Fibroblast of peridontal ligament (primary cell): ENCODE data around the gene SLMAP.
"Not testable (repeated sequence)": the region's sequence is repeated elsewhere in the genome, so short reads cannot be mapped to it uniquely, and the experiment has no call there.

Source experiments
- DNase-seq: peaks from one replicate; pipeline ENCODE4 v3.0.0-alpha.2; 2010; ENCODE audit errors: extremely low read depth

Gene SLMAP

DNA sequence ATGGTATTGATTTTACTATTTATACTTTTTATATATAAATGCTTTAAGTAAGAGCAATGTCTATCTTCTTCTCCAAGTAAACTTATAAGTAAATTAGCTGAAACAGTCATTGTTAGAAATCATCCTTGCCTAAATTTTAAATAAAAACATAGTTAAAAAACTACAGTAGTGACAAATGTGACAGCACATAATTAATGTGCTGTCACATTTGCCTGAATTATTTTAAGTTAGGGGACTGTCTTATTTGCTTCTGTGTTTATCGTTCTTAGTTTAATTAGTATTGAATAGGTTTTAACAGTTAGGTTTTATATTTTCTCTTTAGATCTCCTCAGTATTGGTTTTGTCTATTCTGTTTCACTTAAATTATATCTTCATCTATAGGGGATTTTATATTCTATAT is 36.1 kb downstream of the SLMAP start:
- DNase-seq: no peak

DNA sequence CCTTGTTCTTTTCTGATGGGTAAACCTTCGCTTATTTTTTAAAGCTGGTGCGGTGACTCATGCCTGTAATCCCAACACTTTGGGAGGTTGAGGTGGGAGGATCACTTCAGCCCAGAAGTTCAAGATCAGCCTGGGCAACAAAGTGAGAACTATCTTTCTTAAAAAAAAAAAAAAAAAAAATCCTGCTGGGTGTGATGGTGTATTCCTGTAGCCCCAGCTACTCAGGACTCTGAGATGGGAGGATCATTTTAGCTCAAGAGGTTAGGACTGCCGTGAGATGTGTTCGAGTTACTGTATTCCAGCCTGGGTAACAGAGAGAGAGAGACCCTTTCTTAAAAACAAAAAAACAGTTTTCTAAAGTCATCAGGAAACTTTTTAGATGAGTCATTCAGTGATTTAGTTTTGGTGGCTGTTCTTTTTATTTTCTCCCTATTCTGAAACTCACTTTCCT is 37.7 kb downstream of the SLMAP start:
- DNase-seq: peak; percentile 39

- DNase-seq: no peak
These were observed 38.4 kb downstream of the SLMAP start for GRCh38 chr3:57794501-57794900.

GRCh38 chr3:57794951-57795350 is 38.8 kb downstream of the SLMAP start:
- DNase-seq: no peak

DNA sequence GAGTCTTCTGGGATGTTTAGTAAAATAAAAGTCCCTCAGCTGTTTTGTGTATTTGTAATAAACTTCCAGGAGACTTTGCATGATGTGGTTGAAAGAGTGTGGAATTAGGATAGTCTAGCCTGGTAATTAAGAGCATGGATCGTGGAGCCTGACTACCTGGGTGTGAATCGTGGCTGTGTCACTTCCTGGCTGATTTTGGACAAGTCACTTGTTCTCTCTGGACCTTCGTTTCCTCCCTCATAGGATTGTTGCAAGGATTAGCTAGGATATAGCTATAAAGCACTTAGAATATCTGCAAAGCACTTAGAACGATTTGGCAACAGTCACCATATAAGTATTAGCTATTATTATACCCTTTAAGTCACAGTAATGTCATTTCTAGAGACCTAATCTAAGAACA is 40.2 kb downstream of the SLMAP start:
- DNase-seq: no peak

GRCh38 chr3:57797701-57798487 is 41.8 kb downstream of the SLMAP start:
- no peak for DNase-seq

GRCh38 chr3:57803647-57804081 is 47.6 kb downstream of the SLMAP start:
- peak; percentile 96 for DNase-seq

DNA sequence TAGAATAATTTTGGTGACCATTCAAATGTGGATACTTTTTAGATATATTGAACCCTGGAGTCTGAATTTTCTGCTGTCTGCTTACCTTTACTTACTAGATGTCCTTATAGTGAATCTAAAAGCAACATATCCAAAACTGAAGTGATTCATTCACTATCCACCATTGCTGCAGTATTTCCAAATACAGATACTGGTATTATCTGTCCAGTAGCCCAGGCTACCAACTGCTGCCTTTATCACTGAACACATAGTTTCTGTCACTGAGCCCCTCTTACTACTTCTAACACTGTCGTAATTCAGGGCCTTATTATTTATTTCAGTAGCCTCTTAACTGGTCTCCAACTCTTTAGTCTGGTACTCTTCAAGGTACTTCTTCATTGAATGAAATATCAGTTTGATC is 49.2 kb downstream of the SLMAP start:
- no peak for DNase-seq

DNA sequence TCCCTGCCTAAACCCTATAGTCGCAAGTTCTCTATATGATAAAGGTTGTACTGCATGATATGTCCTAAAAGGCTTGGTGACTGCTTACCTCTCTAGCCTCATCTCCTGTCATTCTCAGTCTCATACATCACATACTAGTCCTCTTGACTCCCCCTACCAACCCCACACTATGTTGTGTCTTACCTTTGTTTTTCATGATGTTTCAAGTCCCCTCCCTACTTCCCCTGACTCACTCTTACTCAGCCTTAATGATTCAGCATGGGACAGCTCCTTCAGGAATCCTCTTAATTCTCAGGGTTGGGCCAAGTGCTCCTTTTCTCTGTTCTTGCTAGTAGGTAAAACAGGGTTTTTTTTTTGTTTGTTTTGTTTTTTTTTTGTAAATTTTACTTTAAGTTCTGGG is 49.6 kb downstream of the SLMAP start:
- peak; percentile 62 for DNase-seq

DNA sequence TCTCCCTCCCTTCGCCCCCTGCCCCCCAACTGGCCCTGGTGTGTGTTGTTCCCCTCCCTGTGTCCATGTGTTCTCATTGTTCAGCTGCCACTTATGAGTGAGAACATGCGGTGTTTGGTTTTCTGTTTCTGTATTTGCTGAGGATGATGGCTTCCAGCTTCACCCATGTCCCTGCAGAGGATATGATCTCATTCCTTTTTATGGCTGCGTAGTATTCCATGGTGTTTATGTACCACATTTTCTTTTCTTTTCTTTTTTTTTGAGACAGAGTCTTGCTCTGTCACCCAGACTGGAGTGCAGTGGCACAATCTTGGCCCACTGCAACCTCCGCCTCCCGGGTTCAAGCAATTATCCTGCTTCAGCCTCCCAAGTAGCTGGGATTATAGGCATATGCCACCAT is 50.1 kb downstream of the SLMAP start:
- not testable (repeated sequence) for DNase-seq

DNA sequence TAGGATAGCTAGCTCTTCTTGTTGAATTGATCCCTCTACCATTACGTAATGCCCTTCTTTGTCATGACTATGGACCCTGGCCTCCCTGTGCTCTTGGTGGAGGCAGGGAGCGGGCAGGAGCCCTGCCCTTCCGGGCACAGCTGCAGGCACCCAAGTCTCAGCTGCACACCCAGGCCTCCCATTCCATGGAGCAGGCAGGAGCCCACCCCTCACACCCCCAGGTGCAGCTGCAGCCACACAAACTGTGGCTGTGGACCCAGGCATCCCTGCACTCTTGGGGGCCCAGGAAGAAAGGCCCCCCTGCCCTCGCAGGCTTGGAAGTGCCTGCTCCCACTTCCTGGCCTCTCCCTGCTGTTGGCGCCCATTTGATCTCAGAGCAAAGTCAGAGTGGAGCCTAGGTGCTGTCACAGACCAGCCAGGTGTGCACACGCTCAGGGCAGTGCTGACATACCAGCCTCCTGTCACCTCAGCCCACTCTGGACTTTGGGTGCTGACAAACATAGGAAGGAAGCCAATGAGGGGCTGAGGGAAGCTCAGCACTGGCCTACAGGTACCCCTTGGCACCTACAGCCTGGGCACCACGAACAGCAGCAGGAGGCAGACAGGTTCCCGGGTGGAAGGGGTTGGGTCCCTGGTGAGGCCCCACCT is 53.0 kb downstream of the SLMAP start:
- DNase-seq: no peak

DNA sequence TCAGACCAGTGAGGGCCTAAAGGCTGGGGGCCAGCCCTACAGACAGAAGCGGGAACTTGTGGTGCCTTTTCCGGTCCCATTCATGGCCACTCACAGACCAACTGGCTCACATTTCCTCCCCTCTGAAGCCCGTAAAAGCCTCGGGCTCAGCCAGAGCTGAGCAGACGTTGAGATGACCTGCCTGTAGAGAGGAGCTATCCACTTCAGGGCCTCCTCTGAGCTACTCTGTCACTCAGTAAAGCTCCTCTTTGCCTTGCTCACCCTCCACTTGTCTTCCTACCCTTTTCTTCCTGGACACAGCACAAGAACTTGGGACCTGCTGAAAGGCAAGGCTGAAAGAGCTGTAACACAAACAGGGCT is 53.5 kb downstream of the SLMAP start:
- no peak for DNase-seq

- no peak for DNase-seq
These were observed 53.9 kb downstream of the SLMAP start for GRCh38 chr3:57810048-57810447.

DNA sequence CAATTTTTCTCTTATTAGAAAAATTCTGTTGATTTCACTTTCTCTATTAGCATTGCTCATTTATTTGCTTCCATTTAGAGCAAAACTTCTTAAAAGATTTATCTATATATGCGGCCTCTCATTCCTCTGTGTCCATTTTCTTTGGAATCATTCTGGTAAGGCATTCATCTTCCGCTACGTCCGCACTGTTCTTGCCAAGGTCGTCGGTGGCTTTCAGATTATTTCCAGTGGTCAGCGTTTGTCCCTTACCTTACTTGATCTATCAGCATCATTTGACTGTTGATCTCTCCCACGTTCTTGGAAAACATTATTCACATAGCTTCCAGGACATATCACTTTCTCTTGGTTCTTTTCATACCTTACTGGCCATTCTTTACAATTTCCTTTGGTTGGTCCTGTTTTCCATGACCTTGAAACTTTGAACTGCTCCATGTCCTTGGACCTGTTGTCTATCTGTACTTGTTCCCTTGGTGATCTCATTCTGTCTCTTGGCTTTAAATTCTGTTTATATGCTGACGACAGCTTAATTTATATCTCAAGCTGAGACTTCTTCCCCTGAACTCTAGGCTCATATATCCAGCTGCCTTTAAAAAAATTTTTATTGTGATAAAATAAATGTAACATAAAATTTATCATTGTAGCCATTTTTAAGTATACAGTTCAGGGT is 54.5 kb downstream of the SLMAP start:
- no peak for DNase-seq

DNA sequence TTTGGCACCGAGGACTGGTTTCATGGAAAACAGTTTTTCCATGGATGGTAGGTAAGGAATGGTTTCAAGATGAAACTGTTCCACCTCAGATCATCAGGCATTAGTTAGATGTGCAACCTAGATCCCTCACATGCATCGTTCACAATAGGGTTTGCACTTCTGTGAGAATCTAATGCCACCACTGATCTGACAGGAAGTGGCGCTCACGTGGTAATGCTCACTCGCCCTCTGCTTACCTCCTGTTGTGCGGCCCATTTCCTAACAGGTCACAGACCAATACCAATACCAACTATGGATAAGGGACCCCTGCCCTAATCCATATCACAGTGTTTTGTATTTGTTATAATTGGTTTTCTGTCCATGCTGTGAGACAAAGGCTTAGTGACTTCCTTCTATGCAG is 58.9 kb downstream of the SLMAP start:
- DNase-seq: no peak

GRCh38 chr3:57816471-57817095 is 60.5 kb downstream of the SLMAP start:
- peak; percentile 47 for DNase-seq

DNA sequence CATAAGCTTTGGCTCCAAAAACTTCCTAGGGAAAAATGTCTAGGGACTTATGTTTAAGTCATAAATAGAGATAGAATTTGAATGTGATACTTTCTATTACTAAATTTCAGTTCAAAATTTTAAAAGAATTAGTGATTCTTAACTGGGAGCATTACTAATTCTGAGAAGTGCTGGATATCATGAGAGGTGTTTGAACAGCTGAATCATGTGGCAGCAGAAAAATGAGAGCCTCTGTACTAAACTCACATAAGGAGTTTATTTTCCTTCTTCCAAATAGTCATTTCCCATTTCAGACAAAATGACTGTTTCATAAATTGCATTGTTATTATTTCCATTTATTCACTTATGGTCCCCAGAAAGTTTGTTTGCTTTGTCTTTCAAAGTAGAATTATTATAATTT is 62.7 kb downstream of the SLMAP start:
- DNase-seq: no peak

DNA sequence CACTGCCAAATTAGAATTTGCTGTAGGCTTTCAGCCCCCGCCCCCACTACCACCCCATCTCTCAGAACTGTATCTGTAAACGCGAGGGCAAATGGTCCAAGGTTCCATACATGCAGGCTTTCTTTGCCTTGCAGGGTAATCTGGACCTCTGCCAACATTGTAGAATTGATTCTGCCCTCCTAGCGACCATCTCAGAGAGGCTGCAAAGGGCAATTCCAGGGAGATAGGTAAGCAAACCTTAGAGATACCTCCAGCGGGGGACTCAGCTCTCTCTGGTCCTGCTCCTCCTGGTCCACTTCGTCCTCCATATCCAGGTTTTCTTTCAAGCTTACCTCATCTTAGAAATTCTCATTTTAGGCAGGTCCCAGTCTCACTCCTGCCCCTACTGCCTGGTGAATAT is 64.4 kb downstream of the SLMAP start:
- no peak for DNase-seq

GRCh38 chr3:57821765-57822164 is 65.7 kb downstream of the SLMAP start:
- DNase-seq: no peak

- no peak for DNase-seq
These were observed 66.6 kb downstream of the SLMAP start for GRCh38 chr3:57822686-57823085.

DNA sequence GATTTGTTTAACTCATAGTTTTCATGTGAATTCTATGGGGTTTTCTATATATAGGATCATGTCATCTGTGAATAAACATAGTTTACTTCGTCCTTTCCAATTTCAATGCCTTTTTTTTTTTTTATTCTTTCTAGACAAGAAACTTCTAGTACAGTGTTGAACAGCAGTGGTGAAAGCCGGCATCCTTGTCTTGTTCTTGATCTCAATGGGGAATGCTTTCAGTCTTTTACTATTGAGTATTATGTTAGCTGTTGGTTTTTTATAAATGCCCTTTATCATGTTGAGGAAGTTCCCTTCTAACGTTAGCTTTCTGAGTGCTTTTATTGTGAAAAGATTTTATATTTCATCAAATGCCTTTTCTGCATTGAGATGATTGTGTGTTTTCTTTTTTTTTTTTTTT is 69.0 kb downstream of the SLMAP start:
- no peak for DNase-seq

- peak; percentile 50 for DNase-seq
These were observed 70.3 kb downstream of the SLMAP start for GRCh38 chr3:57826245-57826951.
